Spleen (tissue), 11 donors: ENCODE results near the gene TP73. TPM values are rescaled to one million over a fixed set of nuclear protein-coding genes. Genes with fewer than 3 reads are reported as not detected.

ENCODE experiments used
- DNase-seq: peaks from one replicate; pipeline ENCODE4 v3.0.0-alpha.2; 2020
- H3K27ac ChIP-seq, 8 donors: fragments of 200-600 bp; sonication (generic) in 7 of 8; 1 replicate in 4 of 8; 2 replicates in 4 of 8; pipeline versions ENCODE4 v1.5.0 to v1.8.0; 2016 to 2021; ENCODE audit warnings: inconsistent platforms in 4 of 8, mild to moderate bottlenecking in 4 of 8, moderate library complexity in 1 of 8
- H3K27me3 ChIP-seq, 7 donors: fragments of 200-600 bp; sonication (generic) in 6 of 7; replicated peaks in 1 of 7; 1 replicate in 4 of 7; 2 replicates in 3 of 7; pipeline versions ENCODE4 v1.5.0 to v1.8.0; 2016 to 2021; ENCODE audit warnings: inconsistent platforms in 3 of 7, mild to moderate bottlenecking in 1 of 7
- H3K36me3 ChIP-seq, 6 donors: fragments of 200-600 bp; sonication (generic) in 5 of 6; 1 replicate in 4 of 6; 2 replicates in 2 of 6; pipeline versions ENCODE4 v1.5.0 to v1.8.0; 2016 to 2021; ENCODE audit warnings: inconsistent platforms in 2 of 6
- H3K4me1 ChIP-seq, 6 donors: fragments of 200-600 bp; sonication (generic) in 5 of 6; 1 replicate in 3 of 6; 2 replicates in 3 of 6; pipeline versions ENCODE4 v1.5.0 to v1.8.0; 2016 to 2021; ENCODE audit warnings: inconsistent platforms in 3 of 6
- H3K4me3 ChIP-seq, 8 donors: fragments of 200-600 bp; sonication (generic) in 7 of 8; 1 replicate in 4 of 8; 2 replicates in 4 of 8; pipeline versions ENCODE4 v1.5.0 to v1.8.0; 2016 to 2021; ENCODE audit warnings: inconsistent platforms in 4 of 8, mild to moderate bottlenecking in 4 of 8, moderate library complexity in 2 of 8
- H3K9me3 ChIP-seq, 8 donors: fragments of 200-600 bp; sonication (generic) in 7 of 8; 1 replicate in 4 of 8; 2 replicates in 4 of 8; pipeline versions ENCODE4 v1.5.0 to v1.8.0; 2016 to 2021; ENCODE audit warnings: inconsistent platforms in 4 of 8
- CTCF ChIP-seq, 11 experiments: fragments of 200-600 bp in 7 of 11; fragments of 450-650 bp in 4 of 11; sonication (generic) in 4 of 11; IDR thresholded peaks in 8 of 11; conservative IDR thresholded peaks in 3 of 11; 1 replicate in 7 of 11; 2 replicates in 4 of 11; pipeline versions ENCODE4 v1.4.0 to v1.8.0; 2016 to 2021; ENCODE audit warnings: antibody characterized with exemption in 11 of 11, inconsistent platforms in 4 of 11, mild to moderate bottlenecking in 1 of 11
- POLR2A ChIP-seq, 3 donors: fragments of 450-650 bp; IDR thresholded peaks; one replicate each; pipeline ENCODE4 v1.5.1; 2017; ENCODE audit warnings: antibody characterized with exemption in 3 of 3, mild to moderate bottlenecking in 1 of 3
- POLR2AphosphoS5 ChIP-seq, 3 donors: sonication (generic); formaldehyde crosslinking; IDR thresholded peaks; one replicate each; pipeline ENCODE4 v1.5.1; 2017; ENCODE audit warnings: antibody characterized with exemption in 3 of 3
- WGBS, 5 donors: extraction: QIAGEN DNeasy Blood & Tissue Kit in 3 of 5; methylation state at CpG; one replicate each; pipeline versions ENCODE4 v1.1.5 to v1.1.7; 2013 to 2018; 5-methylcytosine and 5-hydroxymethylcytosine counted together
- intact Hi-C: fragments of 100-400 bp; cut with DNase I; formaldehyde crosslinking; loops from one replicate; pipeline ENCODE4 v1.15.0; 2023; ENCODE audit warnings: low total_unique reads
- polyA plus RNA-seq, 3 donors: library from polyadenylated mRNA; stranded (reverse); fragments of 200-250 nt; gene quantifications; one replicate each; pipeline ENCODE4 v1.2.1, GENCODE V29; 2013
- total RNA-seq, 7 donors: library from RNA; depleted of rRNA in 3 of 7; stranded (reverse); fragments of >200 nt in 3 of 7; fragmentation: NEBNext Ultra II Directional in 4 of 7; extraction: Animal tissue kit (Norgen Biotek cat#: 25700) in 4 of 7; gene quantifications; one replicate each; pipeline versions ENCODE4 v1.1.0 to v1.2.1, GENCODE V29; 2016 to 2021
- donor health status: healthy with polysubstance abuse.
- donor health status: DM: no; HTN: no; CAD: no; lungs with moderate emphysema.
- donor health status: DM: no; HTN: no; CAD: no.
- donor health status: Bipolar disorder and iron deficiency.
- donor health status: healthy.
- donor health status: DM: no; HTN: no; CAD: no.
- donor health status: DM: yes; HTN: yes; CAD: no.

TP73 gene
- total and polyA plus RNA-seq, 10 donors = 0.11 to 4.3 (median 0.96) TPM

- no peak for DNase-seq
- Histone ChIP-seq H3K27ac (no peak overlapping the region), H3K4me1 (peaks cover 0 to 15% (median 5%) of the 10 kb centered on the region in 6 donors), H3K36me3 (no peaks in the 10 kb centered on the region), H3K9me3 (no peaks in the 10 kb centered on the region), H3K27me3 (peaks cover 0 to 70% (median 5%) of the 10 kb centered on the region in 7 donors), H3K4me3 (no peak overlapping the region)
- 93 to 96% (median 94%) methylated on average over 28 to 50 of the region's 50 CpGs for WGBS, 5 donors
- intact Hi-C loops = no loop called here
- TF ChIP-seq CTCF (IDR thresholded peaks at IDR 0.05 in 8 of 11, conservative IDR thresholded peaks at IDR 0.05 in 3 of 11) (no peak), POLR2A (IDR thresholded peaks at IDR 0.05) (no peak), POLR2AphosphoS5 (IDR thresholded peaks at IDR 0.05) (no peak)
These were observed 38.2 kb downstream of the TP73 start for GRCh38 chr1:3690282-3691065.

- no peak for DNase-seq
- Histone ChIP-seq H3K27ac (no peak overlapping the region), H3K9me3 (no peaks in the 10 kb centered on the region), H3K4me3 (no peak overlapping the region), H3K4me1 (peaks cover 0 to 22% (median 9%) of the 10 kb centered on the region in 6 donors), H3K36me3 (no peaks in the 10 kb centered on the region), H3K27me3 (peaks cover 0 to 70% (median 8%) of the 10 kb centered on the region in 7 donors)
- TF ChIP-seq CTCF (IDR thresholded peaks at IDR 0.05 in 8 of 11, conservative IDR thresholded peaks at IDR 0.05 in 3 of 11) (no peak), POLR2A (IDR thresholded peaks at IDR 0.05) (no peak), POLR2AphosphoS5 (IDR thresholded peaks at IDR 0.05) (no peak)
- 80 to 92% (median 88%) methylated on average over 22 to 24 of the region's 24 CpGs for whole genome bisulfite sequencing, 5 donors
- intact Hi-C loops = no loop called here
These were observed 39.3 kb downstream of the TP73 start for GRCh38 chr1:3691421-3692204.

- no peak overlapping the region for H3K27ac ChIP-seq
- peaks cover 0 to 22% (median 9%) of the 10 kb centered on the region in 6 donors for H3K4me1 ChIP-seq
- no peak for DNase-seq
- TF ChIP-seq POLR2A (IDR thresholded peaks at IDR 0.05) (no peak), POLR2AphosphoS5 (IDR thresholded peaks at IDR 0.05) (no peak), CTCF (IDR thresholded peaks at IDR 0.05 in 8 of 11, conservative IDR thresholded peaks at IDR 0.05 in 3 of 11) (no peak)
- H3K4me3 ChIP-seq = no peak overlapping the region
- peaks cover 0 to 77% (median 8%) of the 10 kb centered on the region in 7 donors for H3K27me3 ChIP-seq
- no peaks in the 10 kb centered on the region for H3K36me3 ChIP-seq
- no peaks in the 10 kb centered on the region for H3K9me3 ChIP-seq
- intact Hi-C loops = no loop called here
- 70 to 82% (median 79%) methylated on average over 13 of the region's 13 CpGs for WGBS, 5 donors
These were observed 40.3 kb downstream of the TP73 start for GRCh38 chr1:3692598-3692997.

GRCh38 chr1:3693321-3693720, 41.0 kb downstream of the TP73 start:
- H3K36me3 ChIP-seq = no peaks in the 10 kb centered on the region
- DNase-seq = no peak
- 92 to 95% (median 93%) methylated on average over 10 to 11 of the region's 11 CpGs for WGBS, 5 donors
- TF ChIP-seq POLR2A (IDR thresholded peaks at IDR 0.05) = no peak
- no peak for TF ChIP-seq POLR2AphosphoS5 (IDR thresholded peaks at IDR 0.05)
- TF ChIP-seq CTCF (IDR thresholded peaks at IDR 0.05 in 8 of 11, conservative IDR thresholded peaks at IDR 0.05 in 3 of 11) = no peak
- H3K9me3 ChIP-seq = no peaks in the 10 kb centered on the region
- peaks cover 0 to 21% (median 7%) of the 10 kb centered on the region in 6 donors for H3K4me1 ChIP-seq
- H3K4me3 ChIP-seq = no peak overlapping the region
- intact Hi-C loops = no loop called here
- peaks cover 0 to 77% (median 8%) of the 10 kb centered on the region in 7 donors for H3K27me3 ChIP-seq
- H3K27ac ChIP-seq = no peak overlapping the region
